HepG2 (cell line): ENCODE measurements around the gene TECPR1. TPM values are rescaled to one million over a fixed set of nuclear protein-coding genes. Genes with fewer than 3 reads are reported as not detected.
A peak's percentile ranks its signal among the peaks of the same experiment; 100 is the strongest.

Experiments used
- CSRNP1 ChIP-seq: sonication (generic); formaldehyde crosslinking; IDR thresholded peaks from 2 replicates; pipeline ENCODE4 v1.8.1; 2023; ENCODE audit warnings: mild to moderate bottlenecking, missing genetic modification reagents
- KDM3A ChIP-seq: IDR thresholded peaks from 2 replicates; pipeline ENCODE4 v1.6.1; 2018; ENCODE audit warnings: low read depth, missing compliant biosample characterization
- NFKBIZ ChIP-seq: IDR thresholded peaks from 2 replicates; pipeline ENCODE4 v1.6.1; 2018; ENCODE audit warnings: missing genetic modification reagents, missing compliant biosample characterization
- PRDM4 ChIP-seq: sonication (generic); formaldehyde crosslinking; IDR thresholded peaks from 2 replicates; pipeline ENCODE4 v1.9.0; 2021; ENCODE audit warnings: missing genetic modification reagents, borderline replicate concordance
- ZBTB26 ChIP-seq: IDR thresholded peaks from 2 replicates; pipeline ENCODE4 v1.6.1; 2016; ENCODE audit warnings: missing compliant biosample characterization, missing genetic modification reagents, borderline replicate concordance
- ZBTB40 ChIP-seq, 2 experiments: fragments of 450-650 bp in 1 of 2; sonication (generic) in 1 of 2; formaldehyde crosslinking in 1 of 2; IDR thresholded peaks; 2 replicates each; pipeline versions ENCODE4 v1.6.1 to v1.8.0; 2016 to 2022; ENCODE audit warnings: antibody characterized with exemption in 1 of 2, mild to moderate bottlenecking in 1 of 2, missing genetic modification reagents in 1 of 2
- ZBTB8A ChIP-seq: sonication (generic); formaldehyde crosslinking; IDR thresholded peaks from 2 replicates; pipeline ENCODE4 v1.4.0; 2020; ENCODE audit warnings: mild to moderate bottlenecking, low read depth, missing genetic modification reagents, borderline replicate concordance
- ZKSCAN8 ChIP-seq: IDR thresholded peaks from 2 replicates; pipeline ENCODE4 v1.6.1; 2016; ENCODE audit warnings: borderline replicate concordance, missing genetic modification reagents, missing compliant biosample characterization
- ZNF333 ChIP-seq: sonication (generic); formaldehyde crosslinking; IDR thresholded peaks from 2 replicates; pipeline ENCODE4 v1.4.0; 2020; ENCODE audit warnings: mild to moderate bottlenecking, missing genetic modification reagents, borderline replicate concordance
- ZNF572 ChIP-seq: sonication (generic); formaldehyde crosslinking; IDR thresholded peaks from 2 replicates; pipeline ENCODE4 v1.5.1; 2020; ENCODE audit warnings: mild to moderate bottlenecking, missing genetic modification reagents
- ZNF607 ChIP-seq: sonication (generic); formaldehyde crosslinking; IDR thresholded peaks from 2 replicates; pipeline ENCODE4 v1.5.1; 2020; ENCODE audit warnings: missing genetic modification reagents, mild to moderate bottlenecking, borderline replicate concordance
- ZNF788 ChIP-seq: sonication (generic); formaldehyde crosslinking; IDR thresholded peaks from 2 replicates; pipeline ENCODE4 v1.5.0; 2020; ENCODE audit warnings: mild to moderate bottlenecking, missing genetic modification reagents, borderline replicate concordance
- polyA plus RNA-seq, 8 experiments: library from polyadenylated mRNA; depleted of rRNA in 3 of 8; stranded (reverse) in 7 of 8; unstranded in 1 of 8; fragments of >200 nt; fragmentation: Illumina TruSeq in 4 of 8; extraction: Trizol in 4 of 8; gene quantifications; 2 replicates each; pipeline versions ENCODE4 v1.2.1 to v1.2.3, GENCODE V29; 2011 to 2016; ENCODE audit warnings: low read depth in 4 of 8, missing spikeins in 1 of 8, mixed read lengths in 1 of 8; ENCODE audit not compliant: insufficient read depth in 1 of 8
- total RNA-seq, 5 experiments: library from RNA; depleted of rRNA; stranded (reverse); fragments of >200 nt; fragmentation: Illumina TruSeq; extraction: Trizol; gene quantifications; 2 replicates each; pipeline ENCODE4 v1.2.3, GENCODE V29; 2016; ENCODE audit warnings: low read depth in 1 of 5

Gene TECPR1
- total and polyA plus RNA-seq, 2 of the 13 experiments (the other 11 are each of a cell fraction or from before 2014, with no cell fraction given) = 2.3 to 6.3 TPM

- TF ChIP-seq ZBTB40 (IDR thresholded peaks at IDR 0.05) (no peak), ZBTB40 (CRISPR knock-in tag; IDR thresholded peaks at IDR 0.05) (peak; percentile 59), ZNF572 (CRISPR knock-in tag) (no peak), ZNF788 (CRISPR knock-in tag) (peak; percentile 42; the same call in 1 of the 2 replicates), KDM3A (0 out of 2 replicates have a peak, but pooled peaks have one; percentile 34), ZKSCAN8 (CRISPR knock-in tag) (no peak), CSRNP1 (CRISPR knock-in tag) (peak; percentile 59; the same call in 1 of the 2 replicates), ZNF333 (CRISPR knock-in tag) (no peak), PRDM4 (CRISPR knock-in tag) (no peak), ZBTB8A (CRISPR knock-in tag) (no peak), NFKBIZ (CRISPR knock-in tag) (no peak), ZNF607 (CRISPR knock-in tag) (peak; percentile 25; the same call in 1 of the 2 replicates), ZBTB26 (CRISPR knock-in tag) (no peak)
Measured at GRCh38 chr7:98211676-98212531, 40.1 kb downstream of the TECPR1 start (continued).
